ENCODE data around the gene MBNL1. TPM values are rescaled to one million over a fixed set of nuclear protein-coding genes. Genes with fewer than 3 reads are reported as not detected.

Gene MBNL1
- total and polyA plus RNA-seq, 8 donors: 25.7 to 379 (median 155) TPM

GRCh38 chr3:152323834-152324233 lies 55.1 kb downstream of the MBNL1 start:
- Histone ChIP-seq H3K27ac (peak overlapping the region in 2 of 5 donors; percentile 27 to 53), H3K9me3 (no peaks in the 10 kb centered on the region), H3K36me3 (peaks cover 0 to 7% (median 0%) of the 10 kb centered on the region in 4 donors), H3K27me3 (no peaks in the 10 kb centered on the region), H3K4me1 (peaks cover 37 to 88% (median 71%) of the 10 kb centered on the region in 4 donors), H3K4me3 (no peak overlapping the region)
- TF ChIP-seq POLR2AphosphoS5 (IDR thresholded peaks at IDR 0.05) (no peak), POLR2A (IDR thresholded peaks at IDR 0.05) (no peak), CTCF (IDR thresholded peaks at IDR 0.05) (no peak), EP300 (IDR thresholded peaks at IDR 0.05) (no peak)
- no peak for DNase-seq
- 44 to 59% (median 55%) methylated on average over 4 of the region's 4 CpGs for WGBS, 5 donors
- intact Hi-C loops (cut with DNase I; ENCODE audit: low total_unique reads): no loop called here

- intact Hi-C loops (cut with DNase I; ENCODE audit: low total_unique reads): no loop called here
- H3K27me3 ChIP-seq: no peaks in the 10 kb centered on the region
- 42 to 75% (median 60%) methylated on average over 2 of the region's 2 CpGs for WGBS, 5 donors
- H3K4me3 ChIP-seq: no peak overlapping the region
- TF ChIP-seq POLR2AphosphoS5 (IDR thresholded peaks at IDR 0.05): no peak
- TF ChIP-seq POLR2A (IDR thresholded peaks at IDR 0.05): no peak
- TF ChIP-seq CTCF (IDR thresholded peaks at IDR 0.05): no peak
- TF ChIP-seq EP300 (IDR thresholded peaks at IDR 0.05): no peak
- H3K27ac ChIP-seq: no peak overlapping the region
- no peak for DNase-seq
- peaks cover 0 to 7% (median 0%) of the 10 kb centered on the region in 4 donors for H3K36me3 ChIP-seq
- H3K4me1 ChIP-seq: peaks cover 36 to 88% (median 69%) of the 10 kb centered on the region in 4 donors
- no peaks in the 10 kb centered on the region for H3K9me3 ChIP-seq
Observed at GRCh38 chr3:152325136-152325535, 56.4 kb downstream of the MBNL1 start.

GRCh38 chr3:152327203-152327602 lies 58.5 kb downstream of the MBNL1 start:
- Histone ChIP-seq H3K27ac (peak overlapping the region in 3 of 5 donors; percentile 67 to 81 (median 77)), H3K4me1 (peaks cover 40 to 88% (median 70%) of the 10 kb centered on the region in 4 donors)
- intact Hi-C loops (cut with DNase I; ENCODE audit: low total_unique reads): no loop called here

GRCh38 chr3:152328841-152329240 lies 60.1 kb downstream of the MBNL1 start:
- no peaks in the 10 kb centered on the region for H3K27me3 ChIP-seq
- intact Hi-C loops (cut with DNase I; ENCODE audit: low total_unique reads): no loop called here
- peaks cover 0 to 7% (median 0%) of the 10 kb centered on the region in 4 donors for H3K36me3 ChIP-seq
- peaks cover 35 to 88% (median 67%) of the 10 kb centered on the region in 4 donors for H3K4me1 ChIP-seq
- WGBS, 5 donors: 11 to 16% (median 13%) methylated on average over 3 of the region's 3 CpGs
- TF ChIP-seq POLR2AphosphoS5 (IDR thresholded peaks at IDR 0.05) (peak in 2 of 3 donors; percentile 35 to 36), CTCF (IDR thresholded peaks at IDR 0.05) (no peak), POLR2A (IDR thresholded peaks at IDR 0.05) (no peak), EP300 (IDR thresholded peaks at IDR 0.05) (no peak)
- H3K4me3 ChIP-seq: no peak overlapping the region
- peak overlapping the region in 4 of 5 donors; percentile 27 to 81 (median 72) for H3K27ac ChIP-seq
- peak in 1 of 2 donors; percentile 59 for DNase-seq
- no peaks in the 10 kb centered on the region for H3K9me3 ChIP-seq

More at GRCh38 chr3:152327203-152327602, 58.5 kb downstream of the MBNL1 start:
- H3K9me3 ChIP-seq: no peaks in the 10 kb centered on the region
- H3K36me3 ChIP-seq: peaks cover 0 to 7% (median 0%) of the 10 kb centered on the region in 4 donors
- no peak for TF ChIP-seq POLR2A (IDR thresholded peaks at IDR 0.05)
- TF ChIP-seq EP300 (IDR thresholded peaks at IDR 0.05): no peak
- TF ChIP-seq CTCF (IDR thresholded peaks at IDR 0.05): no peak
- no peak for TF ChIP-seq POLR2AphosphoS5 (IDR thresholded peaks at IDR 0.05)
- no peak overlapping the region for H3K4me3 ChIP-seq
- WGBS, 5 donors: 93 to 100% (median 98%) methylated on average over 2 of the region's 2 CpGs
- DNase-seq: no peak
- H3K27me3 ChIP-seq: no peaks in the 10 kb centered on the region
